Testis (tissue), 3 donors: ENCODE data around the gene TSPAN33. TPM values are rescaled to one million over a fixed set of nuclear protein-coding genes. Genes with fewer than 3 reads are reported as not detected.

Source experiments
- DNase-seq: peaks from one replicate; pipeline ENCODE4 v3.0.0-alpha.2; 2019
- H3K27ac ChIP-seq, 2 donors: fragments of 200-600 bp; sonication (generic); one replicate each; pipeline ENCODE4 v1.5.1; 2019
- H3K27me3 ChIP-seq: fragments of 200-600 bp; sonication (generic); one replicate; pipeline ENCODE4 v1.5.1; 2019
- H3K36me3 ChIP-seq: fragments of 200-600 bp; sonication (generic); one replicate; pipeline ENCODE4 v1.5.1; 2017; ENCODE audit warnings: low read depth; ENCODE audit errors: missing control alignments
- H3K4me1 ChIP-seq: fragments of 200-600 bp; sonication (generic); one replicate; pipeline ENCODE4 v1.5.1; 2019
- H3K4me3 ChIP-seq, 2 donors: fragments of 200-600 bp; sonication (generic); one replicate each; pipeline ENCODE4 v1.5.1; 2017 to 2019
- H3K9me3 ChIP-seq: fragments of 200-600 bp; sonication (generic); one replicate; pipeline ENCODE4 v1.5.1; 2017
- POLR2A ChIP-seq: fragments of 450-650 bp; IDR thresholded peaks from one replicate; pipeline ENCODE4 v1.6.1; 2017; ENCODE audit warnings: antibody characterized with exemption, mild to moderate bottlenecking, moderate library complexity
- WGBS, 2 donors: methylation state at CpG; one replicate each; pipeline ENCODE4 v1.1.5; 2018; 5-methylcytosine and 5-hydroxymethylcytosine counted together
- intact Hi-C: fragments of 100-400 bp; cut with DNase I; formaldehyde crosslinking; loops from one replicate; pipeline ENCODE4 v1.15.1; 2023; ENCODE audit warnings: low total_unique reads
- polyA plus RNA-seq: library from polyadenylated mRNA; stranded (reverse); fragments of 350-450 nt; fragmentation: Illumina TruSeq; extraction: RNeasy Lipid Tissue Mini Kit (QIAGEN cat#74804); gene quantifications from one replicate; pipeline ENCODE4 v1.2.3, GENCODE V29; 2014; ENCODE audit warnings: low read depth, low replicate concordance; ENCODE audit not compliant: insufficient read depth
- total RNA-seq, 2 donors: library from RNA; depleted of rRNA; stranded (reverse); fragments of >200 nt; gene quantifications; one replicate each; pipeline ENCODE4 v1.2.3, GENCODE V29; 2016
- TF ChIP-seq, protein P1 (sequence below), 3 experiments: fragments of 450-650 bp in 2 of 3; fragments of 200-600 bp in 1 of 3; sonication (generic) in 1 of 3; IDR thresholded peaks; one replicate each; pipeline ENCODE4 v1.5.1; 2016 to 2019; ENCODE audit warnings: antibody characterized with exemption in 3 of 3, mild to moderate bottlenecking in 2 of 3, moderate library complexity in 1 of 3

TSPAN33 gene
- total and polyA plus RNA-seq, 3 donors from 2014 or later, result 25.7 to 35.9 (median 35.7) TPM

DNA sequence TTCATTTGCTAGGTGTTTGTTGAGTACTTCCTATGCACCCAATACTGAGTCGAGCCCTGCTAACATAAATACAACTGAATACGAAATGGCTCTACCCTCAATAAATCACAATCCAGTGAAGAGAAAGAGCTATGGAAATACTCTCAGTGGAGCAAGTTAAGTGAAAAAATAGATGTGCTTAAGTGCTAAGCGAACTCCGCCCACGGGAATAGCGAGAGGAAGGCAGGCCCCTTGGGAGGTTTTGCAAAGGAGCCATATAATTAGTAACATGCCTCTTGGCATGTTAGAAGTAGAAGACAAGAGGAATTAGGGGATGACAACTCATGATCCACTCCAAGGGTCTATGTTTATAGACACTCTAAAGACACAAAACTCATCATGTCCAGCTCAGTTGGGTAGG lies 42.8 kb upstream of the TSPAN33 start:
- Histone ChIP-seq H3K27ac (no peak overlapping the region), H3K36me3 (no peaks in the 10 kb centered on the region), H3K9me3 (no peaks in the 10 kb centered on the region), H3K4me1 (peaks cover 8% of the 10 kb centered on the region), H3K27me3 (no peaks in the 10 kb centered on the region), H3K4me3 (no peak overlapping the region)
- no peak for TF ChIP-seq POLR2A
- TF ChIP-seq, protein P1, sequence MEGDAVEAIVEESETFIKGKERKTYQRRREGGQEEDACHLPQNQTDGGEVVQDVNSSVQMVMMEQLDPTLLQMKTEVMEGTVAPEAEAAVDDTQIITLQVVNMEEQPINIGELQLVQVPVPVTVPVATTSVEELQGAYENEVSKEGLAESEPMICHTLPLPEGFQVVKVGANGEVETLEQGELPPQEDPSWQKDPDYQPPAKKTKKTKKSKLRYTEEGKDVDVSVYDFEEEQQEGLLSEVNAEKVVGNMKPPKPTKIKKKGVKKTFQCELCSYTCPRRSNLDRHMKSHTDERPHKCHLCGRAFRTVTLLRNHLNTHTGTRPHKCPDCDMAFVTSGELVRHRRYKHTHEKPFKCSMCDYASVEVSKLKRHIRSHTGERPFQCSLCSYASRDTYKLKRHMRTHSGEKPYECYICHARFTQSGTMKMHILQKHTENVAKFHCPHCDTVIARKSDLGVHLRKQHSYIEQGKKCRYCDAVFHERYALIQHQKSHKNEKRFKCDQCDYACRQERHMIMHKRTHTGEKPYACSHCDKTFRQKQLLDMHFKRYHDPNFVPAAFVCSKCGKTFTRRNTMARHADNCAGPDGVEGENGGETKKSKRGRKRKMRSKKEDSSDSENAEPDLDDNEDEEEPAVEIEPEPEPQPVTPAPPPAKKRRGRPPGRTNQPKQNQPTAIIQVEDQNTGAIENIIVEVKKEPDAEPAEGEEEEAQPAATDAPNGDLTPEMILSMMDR (IDR thresholded peaks at IDR 0.05), result no peak
- WGBS, 2 donors, result 73 to 84% methylated on average over 6 of the region's 6 CpGs
- no peak for DNase-seq
- intact Hi-C loops, result no loop called here

DNA sequence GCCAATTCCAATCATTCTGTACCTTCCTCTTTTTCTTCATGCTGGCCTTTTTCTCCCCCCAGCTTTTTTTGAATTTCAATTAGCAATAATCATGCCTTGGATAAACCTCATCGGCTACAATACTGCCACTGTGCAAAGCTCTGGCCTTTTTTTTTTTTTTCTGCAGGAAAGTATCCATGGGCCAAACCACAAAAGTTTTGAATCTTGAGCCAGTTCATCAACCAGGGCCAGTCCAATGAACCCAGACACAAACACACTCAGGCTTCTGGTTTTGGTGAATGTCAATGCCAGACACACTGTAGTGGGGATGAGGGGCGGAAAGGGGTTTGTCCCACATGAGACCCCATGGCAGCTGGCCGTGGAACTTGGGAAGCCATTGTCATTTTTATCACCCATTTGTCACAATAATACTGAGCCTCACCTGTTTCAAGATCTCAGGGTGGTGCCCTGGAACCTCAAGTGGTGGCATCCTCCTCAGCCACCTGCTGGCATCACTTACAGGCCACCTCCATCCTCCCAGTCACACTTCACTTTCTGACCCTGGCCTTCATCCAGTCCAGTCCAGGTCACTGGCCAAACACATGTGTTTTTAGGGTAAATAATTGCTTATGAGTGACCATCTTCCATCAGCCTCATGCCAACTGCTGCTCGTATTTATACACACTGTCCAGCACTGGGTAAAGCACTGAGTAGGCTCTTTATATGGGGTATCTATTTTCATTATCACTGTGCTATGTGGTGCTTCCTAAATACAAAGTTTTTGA lies 40.8 kb upstream of the TSPAN33 start:
- peaks cover 8% of the 10 kb centered on the region for H3K4me1 ChIP-seq
- intact Hi-C loops, result no loop called here
- H3K9me3 ChIP-seq, result no peaks in the 10 kb centered on the region
- H3K4me3 ChIP-seq, result no peak overlapping the region
- no peak for DNase-seq
- no peaks in the 10 kb centered on the region for H3K36me3 ChIP-seq
- H3K27ac ChIP-seq, result no peak overlapping the region
- 91 to 100% methylated on average over 4 of the region's 4 CpGs for WGBS, 2 donors
- TF ChIP-seq POLR2A, result no peak
- TF ChIP-seq, protein P1 (IDR thresholded peaks at IDR 0.05), result no peak
- no peaks in the 10 kb centered on the region for H3K27me3 ChIP-seq

DNA sequence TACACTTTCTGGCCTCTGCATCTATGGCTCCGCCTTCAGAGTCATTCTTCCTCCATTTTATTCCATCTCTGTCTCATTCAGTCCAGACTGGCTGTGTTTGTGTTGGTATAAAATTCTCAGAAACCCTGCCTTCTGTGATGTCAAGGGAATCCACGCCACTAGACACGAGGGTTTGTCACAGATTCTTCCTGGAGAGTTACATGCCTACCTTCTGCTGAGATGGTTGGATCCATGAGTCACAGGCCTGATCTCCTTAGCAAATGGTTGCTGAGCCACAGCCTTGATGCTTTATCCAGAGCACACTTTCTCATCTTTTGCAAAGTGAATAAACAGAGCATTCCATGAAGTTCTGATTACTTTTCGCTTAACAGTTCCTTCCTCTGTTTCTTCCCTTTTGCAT lies 35.9 kb upstream of the TSPAN33 start:
- intact Hi-C loops, result no loop called here
- WGBS, 2 donors, result 81 to 84% methylated on average over 4 of the region's 4 CpGs
- peaks cover 4% of the 10 kb centered on the region for H3K4me1 ChIP-seq
- H3K9me3 ChIP-seq, result no peaks in the 10 kb centered on the region
- TF ChIP-seq POLR2A, result no peak
- TF ChIP-seq, protein P1 (IDR thresholded peaks at IDR 0.05), result no peak
- H3K27ac ChIP-seq, result no peak overlapping the region
- H3K36me3 ChIP-seq, result no peaks in the 10 kb centered on the region
- H3K27me3 ChIP-seq, result no peaks in the 10 kb centered on the region
- no peak for DNase-seq
- H3K4me3 ChIP-seq, result no peak overlapping the region

DNA sequence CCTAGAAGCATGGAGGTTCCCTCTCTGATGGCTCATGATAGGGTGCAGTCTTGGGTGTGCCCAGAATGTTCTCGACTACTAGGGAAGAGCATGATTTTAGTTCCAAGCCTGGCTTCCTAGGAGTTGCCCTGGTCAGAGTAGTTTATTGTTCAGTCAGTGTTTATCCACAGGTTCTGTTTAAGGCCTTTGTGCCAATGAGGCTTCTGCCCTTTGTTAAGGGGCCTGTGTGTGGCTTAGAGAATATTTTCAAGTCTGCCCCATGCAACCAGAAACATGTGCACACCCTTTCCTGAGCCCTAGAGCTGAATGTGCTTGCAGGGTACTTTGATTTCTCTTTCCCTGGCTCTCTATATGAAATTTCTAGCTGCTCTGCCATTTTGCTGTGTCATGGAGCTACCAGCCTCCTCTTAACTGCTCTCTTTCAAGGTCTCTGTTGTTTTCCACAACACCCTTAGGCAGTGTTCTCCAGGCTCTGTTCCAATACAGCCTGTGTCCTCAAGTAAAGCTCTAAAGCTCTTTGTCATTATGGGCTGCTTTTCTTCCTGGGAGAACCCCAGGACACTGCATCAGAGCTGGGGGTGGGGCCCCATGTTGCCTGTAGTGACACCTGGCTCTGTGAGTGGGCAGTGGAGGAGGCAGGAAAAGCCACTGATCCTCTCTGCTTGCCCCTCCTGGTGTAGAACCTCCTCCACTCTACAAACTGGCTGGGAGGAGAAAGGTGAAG lies 34.1 kb upstream of the TSPAN33 start:
- Histone ChIP-seq H3K4me3 (no peak overlapping the region), H3K9me3 (no peaks in the 10 kb centered on the region), H3K4me1 (peaks cover 4% of the 10 kb centered on the region), H3K27ac (no peak overlapping the region), H3K36me3 (no peaks in the 10 kb centered on the region), H3K27me3 (no peaks in the 10 kb centered on the region)
- peak; percentile 18 for DNase-seq
- 87 to 91% methylated on average over 1 of the region's 1 CpG for WGBS, 2 donors
- TF ChIP-seq, protein P1 (IDR thresholded peaks at IDR 0.05), result no peak
- TF ChIP-seq POLR2A, result no peak
- intact Hi-C loops, result no loop called here
